Measurements from ENCODE around the gene GABBR2.

The GABBR2 gene

GRCh38 chr9:98391406-98391805 is 317.3 kb downstream of the GABBR2 start:
- no peak for DNase-seq

- no peak for DNase-seq
Observed at GRCh38 chr9:98385751-98386150, 323.0 kb downstream of the GABBR2 start.

GRCh38 chr9:98383758-98384157 is 325.0 kb downstream of the GABBR2 start:
- no peak for DNase-seq

- DNase-seq: no peak
Observed at GRCh38 chr9:98381311-98382103, 327.2 kb downstream of the GABBR2 start.

GRCh38 chr9:98380065-98380681 is 328.6 kb downstream of the GABBR2 start:
- DNase-seq: no peak

- no peak for DNase-seq
Observed at GRCh38 chr9:98379572-98379971, 329.2 kb downstream of the GABBR2 start.

GRCh38 chr9:98378794-98379193 is 329.9 kb downstream of the GABBR2 start:
- DNase-seq: no peak

- no peak for DNase-seq
Observed at GRCh38 chr9:98378206-98378780, 330.4 kb downstream of the GABBR2 start.

GRCh38 chr9:98375138-98375726 is 333.5 kb downstream of the GABBR2 start:
- no peak for DNase-seq

GRCh38 chr9:98374385-98375051 is 334.2 kb downstream of the GABBR2 start:
- DNase-seq: no peak

GRCh38 chr9:98373609-98374008 is 335.1 kb downstream of the GABBR2 start:
- DNase-seq: no peak

GRCh38 chr9:98372077-98372836 is 336.5 kb downstream of the GABBR2 start:
- no peak for DNase-seq

GRCh38 chr9:98370976-98371315 is 337.8 kb downstream of the GABBR2 start:
- no peak for DNase-seq

- DNase-seq: no peak
Observed at GRCh38 chr9:98370300-98370975, 338.3 kb downstream of the GABBR2 start.

- no peak for DNase-seq
Observed at GRCh38 chr9:98369896-98370295, 338.8 kb downstream of the GABBR2 start.

GRCh38 chr9:98369471-98369870 is 339.3 kb downstream of the GABBR2 start:
- DNase-seq: no peak

GRCh38 chr9:98369066-98369425 is 339.7 kb downstream of the GABBR2 start:
- DNase-seq: no peak

GRCh38 chr9:98368366-98369065 is 340.2 kb downstream of the GABBR2 start:
- DNase-seq: no peak

- DNase-seq: no peak
Observed at GRCh38 chr9:98367923-98368322, 340.8 kb downstream of the GABBR2 start.

- no peak for DNase-seq
Observed at GRCh38 chr9:98367371-98367900, 341.3 kb downstream of the GABBR2 start.

GRCh38 chr9:98365781-98366180 is 343.0 kb downstream of the GABBR2 start:
- DNase-seq: no peak
